Skeletal muscle cell (primary cell): ENCODE results near the gene CACNB4.

Experiments
- DNase-seq: peaks from one replicate; pipeline ENCODE4 v3.0.0-alpha.2; 2010; ENCODE audit warnings: low read depth
- H3K4me3 ChIP-seq: 2 replicates; pipeline ENCODE4 v1.5.1; 2011; ENCODE audit warnings: low read depth, mild to moderate bottlenecking, control low read depth, low read length, moderate library complexity

CACNB4 gene

DNA sequence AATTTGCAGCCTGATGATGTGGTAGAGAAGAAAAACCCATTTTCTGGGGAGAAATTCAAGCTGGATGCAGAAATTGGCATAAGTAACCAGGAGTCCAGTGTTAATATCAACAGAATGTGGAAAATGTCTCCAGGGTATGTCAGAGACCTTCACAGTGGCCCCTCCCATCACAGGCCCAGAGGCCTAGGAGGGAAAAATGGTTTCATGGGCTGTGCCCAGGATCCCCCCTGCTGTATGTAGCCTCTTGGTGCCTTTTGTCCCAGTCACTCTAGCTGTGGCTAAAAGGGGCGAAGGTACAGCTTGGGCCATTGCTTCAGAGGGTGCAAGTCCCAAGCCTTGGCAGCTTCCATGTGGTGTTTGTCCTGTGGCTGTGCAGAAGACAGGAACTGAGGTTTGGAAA lies 40.2 kb downstream of the CACNB4 start:
- DNase-seq: no peak
- H3K4me3 ChIP-seq: no peak overlapping the region

DNA sequence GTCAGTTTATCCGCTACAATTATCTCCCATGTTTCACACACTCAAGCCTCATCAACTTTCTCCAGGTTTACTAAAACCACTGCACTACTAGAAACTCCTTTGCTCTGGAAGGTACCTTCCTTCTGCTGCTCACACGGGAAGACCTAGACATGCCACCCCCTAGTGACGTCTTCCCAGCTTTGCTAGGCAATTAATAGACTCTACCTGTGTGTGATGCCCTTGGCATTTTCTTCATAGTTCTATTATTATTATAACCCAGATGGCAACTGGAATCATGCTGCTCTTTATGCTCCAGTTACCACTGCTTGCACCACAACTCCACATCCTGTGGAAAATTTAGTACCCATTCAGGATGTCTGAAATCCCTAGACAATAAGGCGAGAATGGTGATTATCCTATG lies 42.4 kb downstream of the CACNB4 start:
- DNase-seq: no peak
- no peak overlapping the region for H3K4me3 ChIP-seq

DNA sequence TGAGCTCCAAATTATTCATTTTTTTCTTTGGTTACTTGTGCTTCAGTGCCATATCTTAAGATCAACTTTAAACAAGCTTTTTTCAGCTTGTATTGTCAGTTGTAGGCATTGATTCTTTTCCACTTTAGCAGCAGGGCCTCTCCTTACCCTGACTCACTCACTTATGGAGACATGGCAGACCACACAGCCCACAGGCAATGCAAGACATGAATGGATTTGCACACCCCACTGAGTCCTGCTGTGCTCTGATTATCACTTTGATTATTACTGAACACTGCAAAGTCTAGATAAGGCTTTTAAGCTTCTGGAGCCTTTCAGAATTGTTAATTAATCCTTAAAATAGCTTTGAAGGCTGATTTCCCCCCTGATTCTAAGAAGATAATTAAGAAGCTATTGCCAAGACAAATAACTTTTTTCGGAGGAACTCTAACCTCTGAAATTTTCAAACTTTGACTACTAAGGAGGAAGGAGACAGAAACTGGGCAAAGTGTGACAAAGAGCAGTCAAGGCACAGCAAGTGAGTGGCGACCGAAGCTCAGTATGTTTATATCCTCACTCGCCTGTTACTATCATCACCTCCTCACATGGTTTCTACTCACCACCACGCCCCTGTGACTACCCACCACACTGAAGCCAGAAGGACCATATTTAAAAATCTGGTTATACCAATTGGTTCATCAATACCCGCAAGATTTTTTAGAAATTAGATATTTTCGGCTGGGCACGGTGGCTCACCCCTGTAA lies 43.3 kb downstream of the CACNB4 start:
- peak; percentile 1 for DNase-seq
- no peak overlapping the region for H3K4me3 ChIP-seq

DNA sequence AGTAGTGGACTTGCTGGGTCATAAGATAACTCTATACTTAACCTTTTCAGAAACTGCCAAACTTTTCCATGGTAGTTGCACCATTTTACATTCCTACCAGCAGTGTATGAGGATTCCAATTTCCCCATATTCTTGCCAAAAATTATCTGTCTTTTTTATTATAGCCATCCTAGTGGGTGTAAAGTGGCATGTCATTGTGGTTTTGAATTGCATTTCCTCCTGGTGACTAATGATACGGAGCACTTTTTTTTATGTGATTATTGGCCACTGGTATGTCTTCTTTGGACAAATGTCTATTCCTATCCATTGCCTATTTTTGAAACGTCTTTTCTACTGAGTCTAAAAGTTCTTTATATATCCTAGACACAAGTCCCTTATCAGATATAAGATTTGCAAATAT lies 44.3 kb downstream of the CACNB4 start:
- no peak overlapping the region for H3K4me3 ChIP-seq
- DNase-seq: peak; percentile 62

DNA sequence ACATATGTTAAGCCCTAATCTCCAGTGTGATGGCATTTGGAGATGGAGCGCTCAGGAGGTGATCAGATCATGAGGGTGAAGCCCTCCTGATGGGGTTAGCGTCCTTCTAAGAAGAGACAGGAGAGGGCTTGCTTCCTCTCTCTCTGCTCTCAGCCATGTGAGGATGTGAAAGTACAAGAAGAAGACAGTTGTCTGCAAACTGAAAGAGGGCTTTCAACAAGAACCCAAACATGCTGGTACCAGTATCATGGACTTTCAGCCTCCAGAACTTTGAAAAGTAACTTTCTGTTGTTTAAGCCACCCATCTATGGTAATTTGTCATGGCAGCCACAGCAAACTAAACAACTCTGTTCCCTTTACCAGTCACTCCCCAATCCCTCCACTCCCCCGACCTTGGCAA lies 47.4 kb downstream of the CACNB4 start:
- no peak for DNase-seq
- H3K4me3 ChIP-seq: no peak overlapping the region

DNA sequence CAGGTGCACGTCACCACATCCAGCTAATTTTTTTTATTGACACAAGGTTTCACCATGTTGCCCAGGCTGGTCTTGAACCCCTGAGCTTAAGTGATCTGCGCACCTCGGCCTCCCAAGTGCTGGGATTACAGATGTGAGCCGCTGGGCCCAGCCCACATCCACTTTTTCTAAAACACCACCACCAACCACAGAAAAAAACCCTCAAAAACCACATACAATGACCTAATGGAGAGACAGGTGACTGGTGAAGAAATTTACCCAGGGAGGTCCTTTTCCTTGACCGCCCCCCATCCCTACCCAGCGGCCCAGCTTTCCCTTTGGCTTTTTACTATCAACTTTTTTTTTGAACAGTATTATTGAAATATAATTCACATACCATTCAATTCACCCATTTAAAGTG lies 47.9 kb downstream of the CACNB4 start:
- no peak overlapping the region for H3K4me3 ChIP-seq
- no peak for DNase-seq

DNA sequence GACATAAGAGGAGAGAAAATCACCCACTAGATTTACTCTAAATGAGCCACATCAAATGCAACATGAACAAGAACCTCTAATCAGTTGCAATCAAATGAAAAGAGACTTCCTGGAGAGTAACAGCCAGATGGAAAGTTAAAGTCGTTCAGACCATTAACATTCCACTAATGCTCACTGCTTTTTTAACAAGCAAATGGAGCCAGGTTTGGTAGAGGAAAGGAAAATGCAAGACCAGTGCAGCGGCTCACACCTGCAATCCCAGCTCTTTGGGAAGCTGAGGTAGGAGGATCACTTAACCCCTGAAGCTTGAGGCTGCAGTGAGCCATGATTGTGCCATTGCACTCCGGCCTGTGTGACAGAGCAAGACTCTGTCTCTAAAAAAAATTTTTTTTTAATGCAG lies 48.5 kb downstream of the CACNB4 start:
- no peak overlapping the region for H3K4me3 ChIP-seq
- DNase-seq: no peak

DNA sequence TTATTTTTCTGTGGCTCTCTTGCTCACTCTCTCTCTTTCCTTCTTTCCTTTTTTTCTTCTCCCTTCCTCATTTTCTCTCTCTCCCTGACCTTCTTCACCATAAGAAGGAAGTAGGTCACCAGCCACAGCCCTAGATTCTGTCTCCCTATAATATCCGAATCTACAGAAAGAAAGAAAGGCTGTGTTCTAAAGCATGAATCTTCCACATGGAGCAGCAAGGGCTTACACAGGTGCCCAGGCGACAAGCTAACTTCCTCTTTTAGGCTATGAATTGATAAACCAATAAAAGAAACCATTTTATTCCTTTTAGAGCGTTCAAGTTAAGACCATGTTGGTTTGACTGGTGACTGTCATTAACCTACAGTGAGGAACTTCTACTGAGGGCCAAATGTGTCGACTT lies 49.3 kb downstream of the CACNB4 start:
- no peak overlapping the region for H3K4me3 ChIP-seq
- DNase-seq: no peak

DNA sequence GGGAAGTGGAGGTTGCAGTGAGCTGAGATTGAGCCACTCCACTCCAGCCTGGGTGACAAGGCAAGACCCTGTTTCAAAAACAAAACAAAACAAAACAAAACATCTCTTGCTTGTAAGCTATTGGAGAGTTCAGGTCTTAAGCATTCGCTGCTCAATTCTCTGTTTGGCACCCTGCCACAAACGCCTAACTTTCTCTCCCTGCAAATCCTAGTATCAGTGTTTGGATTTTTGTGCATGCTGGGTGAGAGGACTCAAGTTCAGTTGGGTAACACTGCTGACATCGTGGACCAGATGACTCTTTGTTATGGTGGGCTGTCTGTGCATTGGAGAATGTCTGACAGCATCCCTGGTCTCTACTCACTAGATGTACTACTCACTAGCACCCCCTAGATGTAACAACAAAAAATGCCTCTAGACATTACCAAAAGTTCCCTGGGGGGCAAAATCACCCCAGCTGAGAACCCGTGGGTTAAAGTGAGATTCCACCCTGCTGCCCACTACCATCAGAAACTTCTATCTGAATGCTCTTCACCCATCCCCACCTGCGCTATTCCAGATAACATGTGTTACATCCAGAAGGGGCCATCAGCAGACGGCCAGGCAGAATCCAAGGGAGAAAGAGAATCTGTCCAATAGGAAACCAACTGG lies 50.9 kb downstream of the CACNB4 start:
- no peak for DNase-seq
- no peak overlapping the region for H3K4me3 ChIP-seq

DNA sequence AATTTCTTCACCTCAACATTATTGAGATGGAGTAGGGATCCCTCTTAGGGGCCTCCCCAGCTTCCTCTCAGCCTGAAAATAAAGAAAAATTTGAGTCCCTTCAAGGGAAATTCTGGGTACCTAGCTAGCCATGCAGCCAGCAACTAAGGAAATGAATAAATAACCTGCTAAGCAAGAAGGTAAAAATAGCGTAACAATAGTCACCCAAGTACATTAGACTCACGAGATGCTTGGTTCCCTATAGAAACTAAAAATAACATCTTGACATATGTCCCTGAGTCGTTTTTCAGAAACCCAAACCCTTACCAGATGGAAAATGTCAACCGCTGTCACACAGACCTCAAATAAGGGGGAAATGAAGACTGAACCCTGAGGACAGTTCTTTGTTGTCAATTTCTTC lies 51.9 kb downstream of the CACNB4 start:
- DNase-seq: no peak
- no peak overlapping the region for H3K4me3 ChIP-seq

DNA sequence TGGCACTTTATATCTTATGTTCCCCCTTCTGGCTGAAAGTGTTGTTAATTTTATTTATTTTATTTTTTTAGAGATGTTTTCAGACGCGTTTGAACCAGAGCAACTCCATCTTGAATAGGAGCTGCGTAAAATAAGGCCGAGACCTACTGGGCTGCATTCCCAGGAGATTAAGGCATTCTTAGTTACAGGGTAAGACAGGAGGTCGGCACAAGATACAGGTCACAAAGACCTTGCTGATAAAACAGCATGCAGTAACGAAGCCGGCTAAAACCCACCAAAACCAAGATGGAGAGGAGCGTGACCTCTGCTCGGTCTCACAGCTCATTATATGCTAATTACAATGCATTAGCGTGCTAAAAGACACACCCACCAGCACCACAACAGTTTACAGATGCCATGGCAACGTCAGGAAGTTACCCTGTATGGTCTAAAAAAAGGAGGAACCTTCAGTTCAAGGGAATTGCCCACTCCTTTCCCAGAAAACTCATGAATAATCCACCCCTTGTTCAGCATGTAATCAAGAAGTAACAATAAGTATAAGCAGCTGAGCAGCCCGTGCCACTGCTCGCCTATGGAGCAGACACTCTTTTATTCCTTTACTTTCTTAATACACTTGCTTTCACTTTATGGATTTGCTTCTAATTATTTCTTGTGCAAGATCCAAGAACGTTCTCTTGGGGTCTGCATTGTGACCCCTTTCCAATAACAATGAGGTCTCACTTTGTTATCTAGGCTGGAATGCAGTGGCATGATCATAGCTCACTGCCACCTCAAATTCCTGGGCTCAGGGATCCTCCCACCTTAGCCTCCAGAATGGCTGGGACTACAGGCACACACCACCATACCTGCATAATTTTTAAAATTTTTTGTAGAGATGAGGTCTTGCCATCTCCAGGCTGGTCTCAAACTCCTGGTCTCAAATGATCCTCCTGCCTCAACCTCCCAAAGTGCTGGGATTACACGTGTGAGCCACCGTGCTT lies 55.9 kb downstream of the CACNB4 start:
- H3K4me3 ChIP-seq: no peak overlapping the region
- no peak for DNase-seq

DNA sequence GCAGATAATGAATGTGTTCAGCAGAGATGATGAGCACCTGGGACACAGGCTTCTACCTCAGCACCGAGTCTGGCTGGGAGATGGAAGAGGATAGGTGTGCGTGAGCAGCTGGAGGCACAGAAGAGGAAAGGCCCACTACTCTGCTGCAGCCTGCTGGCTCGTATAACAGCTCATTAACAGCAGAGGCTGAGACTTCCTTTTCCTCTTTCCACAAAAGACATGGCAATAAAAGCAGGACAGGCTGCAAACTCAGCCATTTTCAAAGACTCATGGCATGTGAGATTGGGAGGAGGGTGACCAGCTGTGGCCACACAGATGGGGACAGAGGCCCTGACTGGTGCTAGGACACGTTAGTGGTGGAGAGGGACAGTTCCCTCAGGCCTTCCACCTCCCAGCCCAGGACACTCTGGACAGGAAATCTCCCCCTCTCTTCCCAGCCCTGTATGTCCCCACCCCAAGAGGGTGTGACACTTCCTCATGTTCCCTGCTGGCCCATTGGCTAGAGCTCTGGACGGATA lies 60.3 kb downstream of the CACNB4 start:
- H3K4me3 ChIP-seq: no peak overlapping the region
- DNase-seq: no peak

DNA sequence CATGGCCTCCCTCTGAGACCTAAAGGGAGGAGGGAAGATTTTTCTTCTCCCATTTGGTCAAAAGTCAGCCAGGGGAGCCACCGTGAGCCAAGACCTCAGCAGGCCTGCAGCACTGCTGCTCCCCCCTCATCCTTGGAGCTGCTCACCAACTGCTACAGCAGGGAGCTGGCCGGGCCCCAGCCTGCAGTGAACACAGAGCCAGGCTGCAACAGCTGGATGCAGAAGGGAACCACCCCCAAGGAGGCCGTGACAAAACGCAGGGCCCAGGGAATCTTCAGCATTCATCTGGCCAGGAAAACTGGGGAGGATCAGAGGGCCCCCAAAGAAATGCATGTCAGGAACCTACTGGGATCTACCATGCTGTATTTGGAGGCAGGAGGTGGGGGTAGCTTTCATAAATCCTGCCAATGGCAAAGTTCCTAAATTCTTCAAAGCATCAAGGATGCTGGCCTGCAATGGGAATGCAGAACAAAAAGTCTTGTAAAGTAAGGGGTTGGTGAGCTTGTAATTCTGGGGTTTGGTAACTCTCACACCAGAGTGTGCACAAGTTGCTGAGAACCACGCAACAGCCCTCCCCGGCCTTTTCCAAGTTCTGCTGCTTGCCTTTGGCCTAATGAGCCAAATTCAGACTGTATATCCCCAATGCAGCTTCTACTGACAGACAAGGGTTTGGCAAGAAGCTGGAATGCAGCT lies 61.0 kb downstream of the CACNB4 start:
- peak; percentile 8 for DNase-seq
- no peak overlapping the region for H3K4me3 ChIP-seq

DNA sequence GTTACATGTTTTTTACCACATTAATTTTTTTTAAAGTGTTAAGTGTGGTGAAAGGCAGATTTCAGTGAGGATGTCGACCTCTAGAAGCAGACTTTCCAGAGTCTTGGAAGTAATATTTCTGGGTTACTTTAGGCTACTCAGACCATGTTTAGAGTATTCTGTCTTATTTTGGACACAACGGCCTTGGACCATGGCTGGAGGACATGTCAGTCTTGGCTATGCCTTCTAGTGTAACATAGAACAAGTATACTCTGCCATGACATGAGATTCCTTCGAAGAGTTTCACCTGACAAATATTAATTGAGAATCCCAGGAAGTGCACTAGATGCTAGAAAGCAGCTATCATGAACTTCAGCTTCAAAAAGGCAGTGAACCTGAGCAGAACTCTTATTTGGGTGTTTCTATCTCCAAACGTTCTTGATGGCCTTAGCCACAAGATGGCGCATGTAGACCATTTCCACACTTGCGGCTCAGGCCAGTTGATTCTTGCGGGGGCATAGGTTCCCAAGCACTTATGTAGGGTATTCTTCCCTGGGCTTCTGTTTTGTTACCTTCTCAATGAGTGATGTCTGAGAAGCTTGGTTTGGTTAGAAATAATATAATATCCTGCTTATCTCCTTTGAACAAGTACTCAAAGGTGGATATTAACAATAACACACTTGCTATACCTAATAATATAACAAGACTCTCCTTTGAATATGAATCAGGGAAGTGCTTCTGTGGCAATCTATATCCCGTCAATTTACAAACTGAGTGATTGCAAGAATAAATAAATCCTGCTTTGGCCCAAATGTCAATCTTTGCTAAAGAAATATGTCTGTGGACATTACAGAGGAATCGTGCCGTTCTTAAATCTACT lies 62.0 kb downstream of the CACNB4 start:
- no peak overlapping the region for H3K4me3 ChIP-seq
- DNase-seq: peak; percentile 28

DNA sequence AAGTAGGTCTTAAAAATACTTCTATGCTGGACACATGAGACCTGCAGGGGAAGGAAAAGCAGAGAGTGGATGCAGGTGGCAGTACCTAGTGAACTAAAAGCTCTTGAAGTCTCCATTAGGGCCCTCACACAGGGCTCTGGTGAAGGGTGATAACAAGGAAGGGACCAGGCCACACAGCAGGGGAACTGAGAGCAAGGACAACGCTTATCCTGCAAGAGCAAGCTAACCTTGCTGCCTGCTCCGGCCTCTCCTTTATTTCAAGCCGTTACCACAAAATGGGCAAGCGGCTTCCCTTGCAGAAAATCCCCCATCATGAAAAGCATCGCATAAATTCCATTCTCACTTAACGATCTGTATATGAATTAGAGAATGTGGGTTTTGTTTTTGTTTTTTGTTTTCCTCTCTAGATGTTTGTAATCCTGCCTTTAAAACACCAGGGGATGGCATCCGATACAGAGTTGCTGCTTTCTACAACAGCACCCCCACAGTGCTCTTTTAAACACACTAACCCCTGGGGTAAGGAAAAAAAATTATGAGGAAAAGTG lies 64.5 kb downstream of the CACNB4 start:
- DNase-seq: no peak
- H3K4me3 ChIP-seq: no peak overlapping the region

DNA sequence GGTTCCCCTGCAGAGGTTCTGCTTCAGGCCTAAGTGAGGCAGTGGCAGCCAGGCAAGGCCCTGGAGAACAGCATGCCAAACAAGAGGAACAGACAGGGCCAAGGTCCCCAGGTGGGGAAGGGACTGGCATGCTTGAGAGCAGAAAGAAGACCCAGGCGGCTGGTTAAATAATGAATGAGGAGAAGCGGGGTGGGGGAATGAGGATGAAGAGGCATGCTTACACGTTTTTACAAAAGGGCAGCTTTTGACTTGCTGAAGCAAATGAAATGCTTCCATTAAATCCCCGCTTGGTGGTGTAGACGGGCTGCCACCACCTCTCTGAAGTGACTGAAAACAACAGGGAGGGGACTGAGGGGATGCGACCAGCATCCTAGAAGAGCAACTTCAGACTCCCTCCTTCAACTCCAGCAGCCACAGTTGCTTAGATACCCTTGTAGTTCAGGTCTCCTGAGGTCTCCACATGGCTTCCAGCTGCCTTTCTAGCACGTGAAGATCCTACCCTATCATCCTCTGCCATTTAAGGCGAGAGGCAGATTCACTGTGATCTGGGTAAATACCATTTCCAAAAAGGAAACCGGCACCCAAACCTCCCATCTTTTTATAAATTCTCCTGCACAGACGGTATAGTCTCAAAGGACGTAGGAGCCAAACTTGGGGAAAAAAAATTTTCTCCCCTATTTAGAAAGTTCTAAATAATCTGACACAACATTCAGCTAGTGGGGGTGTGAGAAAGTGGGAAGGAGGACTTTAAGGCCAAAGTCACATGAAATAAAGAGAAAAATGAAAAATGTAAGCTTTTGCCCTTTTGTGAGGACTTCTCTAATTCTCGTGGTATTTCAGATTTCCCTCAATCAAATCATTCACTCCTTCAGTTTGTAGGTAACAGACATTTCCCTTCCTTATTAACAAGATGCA lies 65.6 kb downstream of the CACNB4 start:
- H3K4me3 ChIP-seq: no peak overlapping the region
- no peak for DNase-seq

DNA sequence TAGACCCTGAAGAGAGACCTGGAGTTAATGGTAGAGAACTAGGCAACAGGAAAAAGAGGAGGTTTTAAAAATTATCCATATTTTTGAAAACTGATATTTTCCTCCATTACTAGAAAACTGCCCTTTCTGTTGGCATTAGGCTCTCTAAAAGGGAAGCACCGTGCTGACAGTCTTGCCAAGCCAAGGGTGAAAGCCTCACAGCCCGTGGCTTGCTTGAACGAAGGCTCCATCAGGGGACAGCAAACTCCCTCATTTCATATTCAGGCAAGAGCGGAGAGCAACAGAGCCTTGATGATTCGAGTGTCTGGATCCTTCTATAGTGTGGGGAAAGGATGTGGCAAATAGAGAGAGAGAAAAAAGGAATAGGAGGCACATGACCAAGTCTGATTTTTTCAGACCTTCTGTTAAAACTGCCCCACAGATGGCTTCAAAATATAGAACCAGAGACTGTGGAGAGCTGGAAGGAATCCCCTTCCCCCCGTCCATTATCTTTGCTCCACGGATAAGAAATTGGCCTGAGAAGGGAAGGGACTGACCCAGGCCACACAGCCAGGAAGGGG lies 67.0 kb downstream of the CACNB4 start:
- no peak overlapping the region for H3K4me3 ChIP-seq
- no peak for DNase-seq
